HG03139 (cell line): ENCODE data around the gene RAN.

Experiments
- ATAC-seq: cut with Tn5 transposase; IDR thresholded peaks from one replicate; pipeline ENCODE4 v1.9.1; 2021; ENCODE audit not compliant: unreplicated experiment

RAN gene

GRCh38 chr12:130925666-130926015, 53.8 kb downstream of the RAN start:
- no peak for ATAC-seq
